Measurements from ENCODE around the gene BRME1. TPM values are rescaled to one million over a fixed set of nuclear protein-coding genes. Genes with fewer than 3 reads are reported as not detected.
"Not testable (repeated sequence)": the region's sequence is repeated elsewhere in the genome, so short reads cannot be mapped to it uniquely, and the experiment has no call there.

Gene BRME1
- total RNA-seq, 2 donors from 2014 or later: 3.7 to 4.0 TPM

DNA sequence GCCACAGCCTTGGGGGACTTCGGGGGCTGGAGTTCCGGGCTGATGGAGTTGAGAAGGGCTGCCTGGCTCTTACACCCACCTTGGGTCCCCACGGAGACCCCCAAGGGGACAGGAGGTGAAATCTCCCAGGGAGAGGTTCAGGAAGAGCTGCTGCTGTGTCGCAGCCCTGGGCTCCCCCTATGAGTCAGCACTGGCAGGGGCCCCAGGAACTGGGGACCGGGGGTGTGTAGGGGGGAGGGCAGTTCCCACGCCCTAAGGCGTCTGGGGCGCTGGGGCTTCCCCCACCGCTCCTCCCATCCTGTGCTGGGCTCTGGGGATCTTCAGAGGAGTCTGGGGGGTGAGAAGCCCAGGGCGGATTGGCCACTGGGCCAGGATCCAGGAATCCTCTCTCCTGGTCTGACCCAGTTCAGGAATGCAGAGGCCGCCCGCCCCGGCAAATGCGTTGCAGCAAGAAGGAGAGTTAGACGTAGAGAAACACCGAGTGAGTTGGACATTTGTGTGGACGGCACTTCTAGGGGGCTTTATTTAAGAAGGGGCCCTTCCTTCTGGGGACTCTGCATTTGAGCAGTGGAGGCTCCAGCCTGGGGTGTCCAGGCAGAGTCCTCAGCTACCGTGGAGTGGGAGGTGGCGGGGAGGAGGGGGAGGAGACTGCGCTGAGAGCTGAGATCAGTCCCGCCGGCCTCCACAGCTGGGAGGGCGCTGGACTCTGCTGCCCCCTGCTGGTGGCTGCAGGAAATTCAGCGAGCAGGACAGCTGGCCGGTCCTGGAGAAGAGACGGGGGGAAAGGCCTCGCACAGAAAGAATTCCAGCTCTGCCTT lies 44.0 kb downstream of the BRME1 start:
- H3K27me3 Mint-ChIP-seq: peaks cover 15 to 18% of the 10 kb centered on the region in 2 donors
- peak overlapping the region; percentile 93 to 95 for H3K27ac Mint-ChIP-seq
- ATAC-seq (peak; percentile 92 to 94), DNase-seq (ENCODE audit: low spot score) (peak; percentile 90)
- H3K4me3 Mint-ChIP-seq: peak overlapping the region; percentile 94
- peaks cover 39 to 40% of the 10 kb centered on the region in 2 donors for H3K4me1 Mint-ChIP-seq (ENCODE audit: low read depth in 2 of 2)
- no peaks in the 10 kb centered on the region for H3K9me3 Mint-ChIP-seq
- peaks cover 10% of the 10 kb centered on the region for H3K36me3 Mint-ChIP-seq

DNA sequence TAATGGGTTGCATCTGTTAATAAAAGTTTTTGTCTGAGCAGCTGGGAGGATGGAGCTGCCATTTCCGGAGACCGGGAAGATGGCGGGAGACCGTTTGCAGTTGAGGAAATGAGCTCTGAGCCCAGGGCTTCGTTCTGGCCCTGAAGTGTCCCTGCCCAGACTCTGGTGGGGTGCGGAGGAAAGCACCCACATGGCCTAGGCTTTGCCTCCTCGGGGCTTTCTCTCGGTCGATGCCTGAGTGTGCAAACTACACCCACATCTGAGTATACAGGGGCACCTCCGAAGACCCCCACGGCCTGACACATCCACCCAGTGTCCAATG lies 44.6 kb downstream of the BRME1 start:
- ATAC-seq: peak; percentile 53 to 64
- H3K36me3 Mint-ChIP-seq: peaks cover 7% of the 10 kb centered on the region
- peak overlapping the region; percentile 93 to 95 for H3K27ac Mint-ChIP-seq
- DNase-seq (ENCODE audit: low spot score): no peak
- peak overlapping the region; percentile 94 for H3K4me3 Mint-ChIP-seq
- no peaks in the 10 kb centered on the region for H3K9me3 Mint-ChIP-seq
- peaks cover 10 to 12% of the 10 kb centered on the region in 2 donors for H3K27me3 Mint-ChIP-seq
- H3K4me1 Mint-ChIP-seq (ENCODE audit: low read depth in 2 of 2): peaks cover 33 to 35% of the 10 kb centered on the region in 2 donors

DNA sequence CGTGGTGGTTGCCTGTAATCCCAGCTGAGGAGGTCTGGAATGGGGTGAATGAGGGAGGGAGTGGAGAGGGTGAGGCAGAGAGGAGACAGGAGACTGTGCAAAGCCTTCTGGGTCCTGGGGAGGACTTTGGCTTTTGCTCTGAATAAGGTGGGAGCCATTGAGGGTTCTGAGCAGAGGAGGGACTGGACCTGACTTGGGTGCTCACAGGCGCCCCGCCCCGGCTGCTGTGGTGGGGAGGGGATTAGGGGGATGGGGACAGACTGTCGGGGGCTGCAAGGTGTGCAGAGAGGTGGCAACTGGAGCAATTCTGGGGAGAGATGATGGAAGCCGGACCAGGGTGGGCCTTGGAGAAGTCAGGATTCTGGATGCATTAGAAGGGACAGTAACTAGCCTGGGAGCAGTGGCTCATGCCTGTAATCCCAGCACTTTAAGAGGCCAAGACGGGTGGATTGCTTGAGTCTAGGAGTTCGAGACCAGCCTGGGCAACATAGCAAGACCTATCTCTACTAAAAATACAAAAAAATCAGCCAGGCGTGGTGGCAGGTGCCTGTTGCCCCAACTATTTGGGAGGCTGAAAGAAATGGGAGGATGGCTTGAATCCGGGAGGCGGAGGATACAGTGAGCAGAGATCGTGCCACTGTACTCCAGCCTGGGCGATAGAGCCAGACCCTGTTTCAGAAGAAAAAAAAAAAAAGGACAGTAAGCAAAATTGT lies 45.1 kb downstream of the BRME1 start:
- Mint-ChIP-seq H3K4me1 (ENCODE audit: low read depth in 2 of 2) (peaks cover 30 to 33% of the 10 kb centered on the region in 2 donors), H3K4me3 (peak overlapping the region; percentile 94), H3K36me3 (peaks cover 6% of the 10 kb centered on the region), H3K27ac (peak overlapping the region; percentile 93 to 95), H3K27me3 (peaks cover 8 to 10% of the 10 kb centered on the region in 2 donors), H3K9me3 (no peaks in the 10 kb centered on the region)
- DNase-seq (ENCODE audit: low spot score) (no peak), ATAC-seq (no peak)

DNA sequence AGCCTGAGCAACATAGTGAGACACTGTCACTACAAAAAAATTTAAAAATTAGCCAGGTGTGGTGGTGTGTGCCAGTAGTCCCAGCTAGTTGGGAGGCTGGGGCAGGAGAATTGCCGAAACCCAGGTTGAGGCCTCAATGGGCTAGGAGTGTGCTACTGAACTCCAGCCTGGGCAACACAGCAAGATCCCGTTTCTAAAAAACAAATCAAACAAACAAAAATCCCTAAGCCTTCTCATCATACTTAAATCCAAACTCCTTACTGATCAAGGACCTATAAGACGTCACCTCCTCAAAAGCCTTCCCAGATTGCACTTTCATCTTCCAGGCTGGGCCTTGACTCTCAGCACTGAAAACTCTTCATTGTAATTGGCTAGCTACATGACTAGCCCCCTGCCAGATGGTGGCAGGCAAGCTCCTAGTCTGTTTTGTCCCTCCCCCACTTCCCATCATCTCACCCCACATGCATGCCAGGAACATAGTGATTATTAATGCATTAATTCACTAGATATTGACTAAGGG lies 46.5 kb downstream of the BRME1 start:
- H3K36me3 Mint-ChIP-seq: peaks cover 3% of the 10 kb centered on the region
- no peak overlapping the region for H3K4me3 Mint-ChIP-seq
- peak overlapping the region; percentile 93 to 95 for H3K27ac Mint-ChIP-seq
- ATAC-seq (no peak), DNase-seq (ENCODE audit: low spot score) (no peak)
- peaks cover 26 to 30% of the 10 kb centered on the region in 2 donors for H3K4me1 Mint-ChIP-seq (ENCODE audit: low read depth in 2 of 2)
- peaks cover 5% of the 10 kb centered on the region in 2 donors for H3K27me3 Mint-ChIP-seq
- H3K9me3 Mint-ChIP-seq: no peaks in the 10 kb centered on the region

DNA sequence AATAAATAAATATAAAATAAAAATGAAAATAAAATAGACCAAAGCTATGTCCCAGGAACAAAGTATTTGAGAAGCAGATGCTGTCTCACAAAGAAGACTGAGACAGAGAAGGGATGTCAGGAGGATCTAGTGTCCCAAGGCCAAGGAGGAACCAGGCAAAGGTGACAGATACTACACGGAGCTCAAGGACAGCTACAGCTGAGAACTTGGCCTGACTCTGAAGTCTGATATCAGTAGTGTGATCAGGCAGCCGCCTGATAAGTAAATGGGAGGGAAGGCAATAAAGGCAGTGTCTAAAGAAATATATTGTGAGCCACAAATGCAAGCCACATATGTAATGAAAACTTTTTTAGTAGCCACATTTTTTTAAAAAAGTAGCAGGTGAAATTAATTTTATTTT lies 49.4 kb downstream of the BRME1 start:
- Mint-ChIP-seq H3K4me3 (no peak overlapping the region), H3K9me3 (no peaks in the 10 kb centered on the region), H3K27me3 (no peaks in the 10 kb centered on the region), H3K27ac (no peak overlapping the region), H3K36me3 (no peaks in the 10 kb centered on the region), H3K4me1 (ENCODE audit: low read depth in 2 of 2) (peaks cover 15% of the 10 kb centered on the region in 2 donors)
- DNase-seq (ENCODE audit: low spot score): no peak
- ATAC-seq: no peak

DNA sequence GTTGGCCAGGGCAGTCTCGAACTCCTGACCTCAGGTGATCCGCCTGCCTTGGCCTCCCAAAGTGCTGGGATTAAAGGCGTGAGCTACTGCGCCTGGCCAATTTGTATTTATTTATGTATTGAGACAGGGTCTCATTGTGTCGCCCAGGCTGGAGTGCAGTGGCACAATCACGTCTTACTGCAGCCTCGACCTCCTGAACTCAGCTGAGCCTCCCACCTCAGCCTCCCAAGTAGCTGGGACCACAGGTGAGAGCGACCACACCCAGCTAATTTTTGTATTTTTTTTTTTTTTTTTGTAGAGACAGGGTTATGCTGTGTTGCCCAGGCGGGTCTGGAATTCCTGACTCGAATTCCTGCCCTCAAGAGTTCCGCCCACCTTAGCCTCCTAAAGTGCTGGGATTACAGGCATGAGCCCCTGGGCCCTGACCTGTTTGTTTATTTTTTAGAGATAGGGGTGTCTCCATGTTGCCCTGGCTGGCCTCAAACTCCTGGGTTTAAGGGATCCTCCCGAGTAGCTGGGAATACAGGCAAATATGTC lies 53.7 kb downstream of the BRME1 start:
- not testable (repeated sequence) for H3K27ac Mint-ChIP-seq; DNase-seq (ENCODE audit: low spot score); H3K27me3 Mint-ChIP-seq; H3K9me3 Mint-ChIP-seq; H3K36me3 Mint-ChIP-seq; ATAC-seq; H3K4me3 Mint-ChIP-seq
- H3K4me1 Mint-ChIP-seq (ENCODE audit: low read depth in 2 of 2): peaks cover 11 to 14% of the 10 kb centered on the region in 2 donors

DNA sequence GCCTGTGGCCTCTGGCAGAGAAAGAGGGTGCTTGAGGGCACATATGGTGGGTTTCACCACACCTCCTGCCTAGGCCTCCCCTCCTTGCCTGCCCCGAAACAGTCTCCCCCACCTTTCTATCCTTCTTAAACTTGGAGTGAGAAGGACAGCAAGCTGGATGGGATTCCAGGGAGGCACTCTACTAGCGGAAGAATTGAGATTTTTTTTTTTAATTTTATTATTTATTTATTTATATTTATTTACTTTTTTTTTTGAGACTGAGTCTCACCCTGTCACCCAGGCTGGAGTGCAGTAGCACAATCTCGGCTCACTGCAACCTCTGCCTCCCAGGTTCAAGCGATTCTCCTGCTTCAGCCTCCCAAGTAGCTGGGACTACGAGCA lies 54.2 kb downstream of the BRME1 start:
- H3K9me3 Mint-ChIP-seq; H3K27ac Mint-ChIP-seq; H3K4me3 Mint-ChIP-seq; ATAC-seq; H3K27me3 Mint-ChIP-seq; DNase-seq (ENCODE audit: low spot score); H3K36me3 Mint-ChIP-seq: not testable (repeated sequence)
- H3K4me1 Mint-ChIP-seq (ENCODE audit: low read depth in 2 of 2): peaks cover 14 to 17% of the 10 kb centered on the region in 2 donors

DNA sequence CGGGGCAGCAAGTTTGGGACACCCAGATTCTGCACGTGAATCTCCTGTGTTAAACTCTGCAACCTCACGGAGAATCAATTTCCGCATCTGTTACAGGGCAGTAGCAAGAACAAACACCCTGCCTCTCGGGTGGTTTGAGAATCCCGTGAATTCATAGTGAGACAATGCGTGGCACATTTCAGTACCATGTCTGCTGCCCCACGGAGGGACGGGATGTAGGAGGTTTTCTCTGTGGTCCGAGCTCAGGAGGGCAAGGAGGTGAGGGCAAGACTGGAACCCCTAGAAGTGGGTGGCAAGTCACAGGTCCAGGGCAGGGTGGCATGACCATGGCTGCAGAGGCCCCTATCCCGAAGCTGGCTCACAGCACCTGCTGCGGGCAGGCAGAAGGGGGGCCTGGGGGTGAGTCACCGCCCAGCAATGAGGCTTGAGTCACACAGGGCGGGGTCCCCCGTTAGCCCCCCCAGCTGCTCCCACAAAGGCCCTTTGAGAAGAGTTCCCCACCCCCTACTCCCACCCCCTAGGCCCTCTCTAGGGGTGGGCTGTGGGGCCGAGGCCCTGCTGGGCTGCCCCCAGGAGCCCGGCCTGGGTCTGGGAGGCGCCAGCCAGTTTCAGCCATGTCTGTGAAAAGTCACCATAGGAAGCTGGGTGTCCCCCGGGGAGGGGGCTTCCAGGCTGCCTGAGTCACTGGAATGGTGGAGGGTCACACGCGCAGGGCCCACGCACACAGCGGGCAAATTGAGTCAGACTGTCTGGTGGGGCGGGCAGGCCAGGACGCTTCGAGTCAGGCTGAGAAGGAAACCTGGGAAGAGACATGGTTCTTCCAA lies 54.8 kb downstream of the BRME1 start:
- Mint-ChIP-seq H3K36me3 (no peaks in the 10 kb centered on the region), H3K27ac (peak overlapping the region; percentile 64 to 72), H3K4me1 (ENCODE audit: low read depth in 2 of 2) (peaks cover 20 to 23% of the 10 kb centered on the region in 2 donors), H3K9me3 (no peaks in the 10 kb centered on the region), H3K4me3 (peak overlapping the region; percentile 75), H3K27me3 (no peaks in the 10 kb centered on the region)
- DNase-seq (ENCODE audit: low spot score) (peak; percentile 74), ATAC-seq (no peak)

DNA sequence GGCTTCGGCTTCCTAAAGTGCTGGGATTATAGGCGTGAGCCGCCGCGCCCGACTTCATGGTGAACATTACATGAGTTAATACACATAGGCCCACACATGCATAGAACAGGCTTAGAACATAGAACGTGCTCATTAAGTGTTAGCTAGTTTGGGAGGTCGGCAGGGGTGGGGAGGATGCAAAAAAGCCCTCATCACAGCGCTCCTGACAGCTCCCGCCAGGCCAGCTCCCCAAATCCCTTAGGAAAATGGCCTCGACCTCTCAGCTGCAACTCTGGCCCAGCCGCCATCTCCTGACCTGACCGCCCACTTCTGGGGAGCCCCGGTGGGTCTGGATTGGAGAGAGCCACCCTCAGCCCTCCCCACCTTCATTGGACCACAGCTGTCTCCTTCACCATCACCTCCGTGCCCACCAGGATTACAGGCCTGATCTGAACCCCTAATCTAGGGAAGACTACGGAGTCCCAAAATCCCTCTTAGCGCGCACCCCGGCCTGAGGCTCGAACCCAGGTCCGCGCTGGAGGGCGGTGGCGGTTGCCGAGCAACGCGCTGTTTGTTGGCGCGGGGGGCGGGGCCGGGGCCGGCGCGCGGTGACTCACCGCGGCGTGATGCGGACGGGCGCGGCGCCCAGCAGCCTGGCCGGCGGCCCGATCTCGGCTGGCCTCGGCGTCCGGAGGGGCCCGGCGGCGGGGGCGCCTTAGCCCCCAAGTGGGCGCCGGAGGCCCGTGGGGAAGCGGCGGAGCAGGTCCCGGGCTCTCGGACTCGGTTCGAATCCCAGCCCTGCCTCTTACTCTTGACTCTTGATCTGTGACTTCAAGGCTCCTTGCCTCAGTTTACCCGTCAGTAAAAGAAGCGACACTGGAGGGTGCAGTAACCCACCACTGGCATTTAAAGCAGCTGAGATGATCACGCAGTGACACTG lies 55.7 kb downstream of the BRME1 start:
- no peaks in the 10 kb centered on the region for H3K27me3 Mint-ChIP-seq
- H3K9me3 Mint-ChIP-seq: no peaks in the 10 kb centered on the region
- peaks cover 28 to 29% of the 10 kb centered on the region in 2 donors for H3K4me1 Mint-ChIP-seq (ENCODE audit: low read depth in 2 of 2)
- peak overlapping the region; percentile 74 to 89 for H3K27ac Mint-ChIP-seq
- ATAC-seq: peak; percentile 39 to 52
- DNase-seq (ENCODE audit: low spot score): peak; percentile 85
- H3K36me3 Mint-ChIP-seq: no peaks in the 10 kb centered on the region
- peak overlapping the region; percentile 75 for H3K4me3 Mint-ChIP-seq

DNA sequence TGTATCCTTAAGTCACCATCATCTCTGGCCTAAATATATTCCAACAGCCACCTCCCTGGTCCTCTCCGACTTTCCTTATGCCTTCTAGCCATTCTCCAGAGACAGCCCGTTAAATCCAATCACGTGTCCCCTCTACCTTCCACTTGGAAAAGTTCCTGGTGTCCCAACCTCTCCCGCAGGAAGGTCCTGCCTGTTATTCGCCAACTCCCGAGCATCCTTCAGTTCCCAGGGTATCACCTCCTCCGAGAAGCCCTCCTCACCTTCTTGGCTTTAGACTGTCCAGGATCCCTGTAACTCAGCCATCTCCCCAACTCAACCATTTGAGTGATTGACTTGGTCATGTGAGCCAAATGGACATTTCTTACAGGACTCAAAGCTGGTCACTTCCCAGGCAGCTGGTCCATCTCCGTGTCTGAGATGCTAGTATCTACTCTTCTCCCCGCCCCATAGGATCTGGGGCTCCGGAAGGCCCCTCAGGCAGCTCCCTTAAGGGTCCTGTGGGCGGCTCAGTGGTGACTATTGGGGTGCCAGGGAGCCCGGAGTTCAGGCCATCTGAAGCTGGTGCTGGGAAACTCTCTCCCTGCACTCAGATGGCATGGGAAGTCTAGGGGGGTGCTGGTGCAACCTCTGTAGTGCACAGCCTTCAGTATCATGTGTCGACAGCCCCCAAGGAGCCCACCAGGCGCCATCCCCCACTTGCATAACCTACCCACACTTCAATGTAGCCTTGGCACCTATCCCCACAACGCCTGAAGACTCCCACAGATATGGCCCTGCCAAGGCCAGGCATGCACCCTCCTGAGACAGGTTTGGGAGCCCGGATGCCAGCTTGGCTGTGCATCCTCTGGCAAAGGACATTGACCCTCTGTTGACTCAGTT lies 56.9 kb downstream of the BRME1 start:
- Mint-ChIP-seq H3K27me3 (no peaks in the 10 kb centered on the region), H3K9me3 (no peaks in the 10 kb centered on the region), H3K4me1 (ENCODE audit: low read depth in 2 of 2) (peaks cover 34 to 36% of the 10 kb centered on the region in 2 donors), H3K36me3 (no peaks in the 10 kb centered on the region), H3K4me3 (peak overlapping the region; percentile 71), H3K27ac (peak overlapping the region; percentile 74 to 89)
- no peak for DNase-seq (ENCODE audit: low spot score)
- no peak for ATAC-seq

DNA sequence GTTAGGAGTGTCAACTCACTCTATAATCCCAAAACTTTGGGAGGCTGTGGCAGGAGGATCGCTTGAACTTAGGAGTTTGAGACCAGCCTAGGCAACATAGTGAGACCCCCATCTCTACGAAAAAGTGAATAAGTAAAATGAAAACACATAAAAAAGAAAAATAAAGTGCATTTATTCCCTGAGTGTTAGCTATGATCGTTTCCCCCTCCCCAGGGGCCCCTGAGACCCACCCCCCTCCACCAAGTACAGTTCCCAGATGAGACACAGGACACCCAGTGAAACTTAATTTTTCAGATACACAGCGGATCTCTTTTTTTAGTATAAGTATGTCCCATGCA lies 57.6 kb downstream of the BRME1 start:
- Mint-ChIP-seq H3K36me3 (no peaks in the 10 kb centered on the region), H3K4me1 (ENCODE audit: low read depth in 2 of 2) (peaks cover 34 to 36% of the 10 kb centered on the region in 2 donors), H3K4me3 (no peak overlapping the region), H3K27me3 (no peaks in the 10 kb centered on the region), H3K27ac (peak overlapping the region; percentile 74 to 89), H3K9me3 (no peaks in the 10 kb centered on the region)
- no peak for DNase-seq (ENCODE audit: low spot score)
- ATAC-seq: no peak

All from natural killer cell treated with Interleukin-12 subunit alpha and Interleukin-12 subunit beta and Interleukin-15 and Interleukin-18, amount 100 ng/mL, for 72 hours (primary cell).